ENCODE data around the gene OR2AJ1.

Gene OR2AJ1, protein sequence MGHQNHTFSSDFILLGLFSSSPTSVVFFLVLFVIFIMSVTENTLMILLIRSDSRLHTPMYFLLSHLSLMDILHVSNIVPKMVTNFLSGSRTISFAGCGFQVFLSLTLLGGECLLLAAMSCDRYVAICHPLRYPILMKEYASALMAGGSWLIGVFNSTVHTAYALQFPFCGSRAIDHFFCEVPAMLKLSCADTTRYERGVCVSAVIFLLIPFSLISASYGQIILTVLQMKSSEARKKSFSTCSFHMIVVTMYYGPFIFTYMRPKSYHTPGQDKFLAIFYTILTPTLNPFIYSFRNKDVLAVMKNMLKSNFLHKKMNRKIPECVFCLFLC

DNA sequence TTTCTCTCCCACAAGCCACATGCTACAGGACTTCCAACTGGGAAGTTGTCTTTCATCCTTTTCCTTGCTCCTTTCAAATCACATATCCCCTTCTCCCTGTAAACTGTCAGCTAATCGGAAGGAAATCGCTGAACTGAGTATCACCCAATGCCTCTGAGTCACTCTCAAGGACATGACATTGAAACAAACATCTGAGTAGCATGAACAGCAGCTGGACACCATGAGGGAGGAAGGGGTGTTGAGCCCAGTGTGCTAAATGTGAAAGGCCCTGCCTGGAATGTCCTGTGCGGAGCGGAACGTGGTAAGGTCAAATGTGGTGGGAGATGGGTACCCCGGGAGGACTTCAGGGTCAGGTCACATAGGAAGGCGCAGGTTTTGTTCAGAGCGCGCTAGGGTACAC is at the start of gene OR2AJ1:
OR2AJ1 (plus strand) TSS at position 22 of the 400 bp plus-strand sequence. CDS start 8,880 bp downstream, outside the sequence.
- no peak for DNase-seq (ENCODE audit: low read depth)

DNA sequence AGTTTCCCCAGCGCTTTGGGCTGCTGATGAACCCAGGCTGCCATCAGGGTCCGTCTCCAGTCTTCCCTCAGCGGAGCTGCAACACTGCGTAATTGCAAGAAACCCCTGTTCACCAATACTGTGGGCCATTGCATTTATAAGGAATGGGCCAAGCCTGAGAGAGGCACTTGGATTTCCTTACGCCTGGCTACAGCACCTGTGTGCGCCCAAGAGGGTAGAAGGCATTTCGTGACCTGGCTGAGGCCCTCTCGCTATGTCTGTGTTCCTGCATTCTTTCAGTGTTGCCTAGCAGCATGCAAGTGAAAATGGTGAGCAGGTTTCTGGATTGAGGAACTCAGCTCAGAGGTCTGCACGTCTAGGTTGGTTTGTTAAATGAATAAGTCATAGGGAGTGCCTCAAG is 41.3 kb upstream of the OR2AJ1 start:
- DNase-seq (ENCODE audit: low read depth) = no peak

DNA sequence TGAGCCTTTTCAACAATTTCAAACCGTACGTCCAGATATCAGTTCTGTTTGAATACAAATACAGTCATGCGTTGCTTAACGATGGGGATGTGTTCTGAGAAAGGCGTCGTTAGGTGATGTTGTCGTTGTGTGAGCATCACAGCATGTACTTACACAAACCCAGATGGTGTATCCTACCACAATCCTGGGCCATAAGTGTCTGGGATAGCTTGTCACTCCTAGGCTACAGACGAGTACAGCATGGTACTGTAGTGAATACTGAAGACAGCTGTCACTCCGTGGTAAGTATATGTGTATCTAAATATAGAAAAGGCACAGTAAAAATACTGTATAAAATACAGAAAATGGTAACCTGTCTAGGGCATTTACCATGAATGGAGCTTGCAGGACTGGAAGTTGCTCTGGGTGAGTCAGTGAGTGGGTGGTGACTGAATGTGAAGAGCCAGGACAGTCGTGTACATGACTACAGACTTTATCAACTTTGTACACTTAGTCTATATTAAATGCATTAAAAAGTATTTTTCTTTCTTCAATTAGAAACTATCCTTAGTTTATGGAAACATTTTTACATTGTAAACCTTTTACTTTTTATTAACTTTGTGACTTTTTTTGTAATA is 39.8 kb upstream of the OR2AJ1 start:
- DNase-seq (ENCODE audit: low read depth) = no peak

DNA sequence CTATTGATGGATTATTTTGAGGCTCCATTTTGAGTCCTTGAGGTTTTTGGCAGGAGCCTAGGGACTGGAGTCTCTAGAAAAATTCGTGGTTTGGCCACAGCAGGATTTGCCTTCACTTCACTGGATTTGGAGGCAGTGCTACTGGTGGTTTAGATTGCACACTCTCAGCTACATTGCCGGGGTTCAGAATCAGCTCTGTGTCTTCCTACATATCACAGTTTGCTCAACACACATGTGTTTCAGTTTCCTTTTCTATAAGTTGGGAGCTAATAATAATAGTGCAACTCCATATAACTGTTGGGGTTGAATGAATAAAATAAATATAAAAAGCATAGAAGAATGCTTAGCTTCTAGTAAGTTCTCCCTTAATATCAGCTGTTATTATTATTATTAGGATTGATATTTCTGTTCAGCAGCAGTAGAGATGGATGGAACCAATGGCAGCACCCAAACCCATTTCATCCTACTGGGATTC is 29.5 kb upstream of the OR2AJ1 start, which contains the start of gene OR2W3:
OR2W3 (plus strand) TSS at position 425 of the 475 bp plus-strand sequence; CDS start at position 425, 0 bp downstream.
- no peak for DNase-seq (ENCODE audit: low read depth)

DNA sequence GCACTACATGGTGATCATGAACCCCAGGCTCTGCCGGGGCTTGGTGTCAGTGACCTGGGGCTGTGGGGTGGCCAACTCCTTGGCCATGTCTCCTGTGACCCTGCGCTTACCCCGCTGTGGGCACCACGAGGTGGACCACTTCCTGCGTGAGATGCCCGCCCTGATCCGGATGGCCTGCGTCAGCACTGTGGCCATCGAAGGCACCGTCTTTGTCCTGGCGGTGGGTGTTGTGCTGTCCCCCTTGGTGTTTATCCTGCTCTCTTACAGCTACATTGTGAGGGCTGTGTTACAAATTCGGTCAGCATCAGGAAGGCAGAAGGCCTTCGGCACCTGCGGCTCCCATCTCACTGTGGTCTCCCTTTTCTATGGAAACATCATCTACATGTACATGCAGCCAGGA is 28.7 kb upstream of the OR2AJ1 start:
- no peak for DNase-seq (ENCODE audit: low read depth)

DNA sequence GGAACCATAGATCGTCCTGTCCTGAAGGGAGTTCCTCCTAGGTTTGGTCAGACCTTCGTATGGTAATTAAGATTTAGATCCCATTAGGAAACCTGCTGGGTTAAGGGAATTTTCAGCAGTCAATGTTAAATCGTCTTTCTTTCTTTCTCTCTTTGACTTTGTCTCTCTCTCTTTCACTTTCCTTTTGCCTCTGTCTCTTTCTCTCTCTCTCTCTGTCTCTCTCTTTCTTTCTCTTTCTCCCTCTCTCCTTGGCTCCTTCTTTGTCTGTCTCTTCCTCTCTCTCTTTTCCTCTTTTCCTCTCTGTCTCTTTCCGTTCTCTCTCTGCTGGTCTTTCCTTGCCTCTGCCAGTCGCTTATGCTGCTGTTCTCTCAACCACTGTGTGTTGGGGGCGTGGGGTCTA is 20.6 kb upstream of the OR2AJ1 start:
- no peak for DNase-seq (ENCODE audit: low read depth)

DNA sequence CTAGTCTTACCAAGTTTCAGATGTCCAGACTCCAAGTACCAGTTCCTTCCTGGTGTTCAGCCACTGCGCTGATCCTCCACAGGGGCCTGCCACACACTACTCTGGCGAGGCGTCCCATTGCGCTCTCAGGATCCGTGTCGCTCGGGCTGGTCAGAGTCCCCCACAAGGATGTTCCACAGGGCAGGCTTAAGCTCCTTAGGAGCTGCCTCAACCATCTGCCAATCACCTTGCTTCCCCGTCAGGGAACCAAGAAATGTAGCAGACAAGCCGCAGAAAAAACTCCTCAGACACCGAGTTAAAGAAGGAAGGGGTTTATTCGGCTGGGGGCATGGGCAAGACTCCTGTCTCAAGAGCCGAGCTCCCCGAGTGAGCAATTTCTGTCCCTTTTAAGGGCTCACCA is 19.5 kb upstream of the OR2AJ1 start:
- no peak for DNase-seq (ENCODE audit: low read depth)

DNA sequence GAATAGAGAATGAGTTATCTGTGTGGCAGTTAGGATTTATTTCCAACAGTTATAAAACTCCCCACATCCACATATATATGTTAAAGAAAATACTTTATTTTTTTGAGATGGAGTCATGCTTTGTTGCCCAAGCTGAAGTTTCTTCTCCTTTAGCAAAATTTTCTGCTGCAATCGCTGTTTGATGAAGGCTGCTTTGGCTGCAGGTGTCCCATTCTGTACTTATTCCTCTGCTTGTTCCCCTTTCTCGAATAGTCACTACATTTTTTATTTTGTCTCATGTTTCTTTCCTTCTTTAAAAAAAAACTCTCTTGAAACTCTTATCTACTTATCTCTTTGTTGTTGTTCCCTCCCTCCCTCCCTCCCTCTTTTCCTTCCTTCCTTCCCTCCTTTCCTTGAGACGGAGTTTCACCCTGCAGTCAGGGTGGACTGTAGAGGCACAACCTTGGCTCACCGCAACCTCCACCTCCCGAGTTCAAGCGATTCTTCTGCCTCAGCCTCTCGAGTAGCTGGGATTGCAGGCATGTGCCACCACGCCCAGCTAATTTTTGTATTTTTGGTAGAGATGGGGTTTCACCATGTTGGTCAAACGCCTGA is 18.7 kb upstream of the OR2AJ1 start:
- no peak for DNase-seq (ENCODE audit: low read depth)

DNA sequence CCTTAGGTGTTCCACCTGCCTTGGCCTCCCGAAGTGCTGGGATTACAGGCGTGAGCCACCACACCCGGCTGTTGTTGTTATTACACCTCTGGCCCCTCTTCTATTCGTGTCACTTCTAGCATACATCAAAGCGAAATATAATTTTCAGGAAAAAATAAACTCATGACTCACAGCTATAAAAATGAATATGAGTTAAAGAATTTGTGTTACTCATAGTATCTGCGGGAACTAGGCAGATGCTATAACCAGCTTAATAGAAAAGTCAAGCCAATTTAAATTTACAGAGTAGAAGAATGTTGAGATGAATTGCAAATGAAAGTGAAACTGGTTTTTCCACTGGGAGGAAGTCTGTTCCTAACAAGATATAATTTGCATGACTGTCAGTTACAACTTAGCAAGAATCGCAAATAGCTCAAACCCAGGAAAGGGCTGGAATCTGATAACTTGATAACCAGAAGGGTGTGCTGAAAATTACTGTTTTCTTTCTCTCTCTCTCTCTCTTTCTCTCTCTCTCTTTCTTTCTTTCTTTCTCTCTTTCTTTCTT is 18.1 kb upstream of the OR2AJ1 start:
- no peak for DNase-seq (ENCODE audit: low read depth)

DNA sequence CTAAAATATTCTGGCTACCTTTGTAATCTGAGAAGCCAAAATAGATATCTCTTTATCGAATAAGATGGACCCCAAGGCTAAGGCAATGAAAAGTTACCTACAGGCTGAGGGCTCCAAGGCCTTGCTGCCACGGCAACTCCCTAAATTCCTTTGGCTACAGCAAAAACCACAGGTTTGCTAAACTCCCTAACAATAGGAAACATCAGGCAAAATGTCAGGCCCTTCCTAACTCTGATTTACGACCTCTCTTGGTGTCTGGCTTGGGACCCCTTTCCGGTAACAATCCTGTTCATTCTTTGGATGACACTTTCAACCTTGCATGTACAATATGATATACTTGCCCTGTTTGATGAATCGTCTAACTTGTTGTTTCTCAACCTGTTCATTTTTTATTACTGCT is 15.9 kb upstream of the OR2AJ1 start:
- DNase-seq (ENCODE audit: low read depth) = no peak

DNA sequence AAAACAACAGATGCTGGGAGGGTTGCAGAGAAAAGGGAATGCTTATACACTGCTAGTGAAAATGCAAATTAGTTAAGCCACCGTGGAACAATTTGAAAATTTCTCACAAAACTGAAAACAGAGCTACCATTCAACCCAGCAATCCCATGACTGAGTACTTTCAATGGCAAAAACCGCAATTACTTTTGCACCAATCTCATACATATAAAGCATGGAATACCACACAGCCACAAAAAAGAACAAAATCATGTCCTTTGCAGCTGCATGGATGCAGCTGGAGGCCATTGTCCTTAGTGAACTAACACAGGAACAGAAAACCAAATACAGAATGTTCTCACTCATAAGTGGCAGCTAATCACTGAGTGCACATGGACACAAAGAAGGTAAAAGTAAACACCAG is 10.9 kb upstream of the OR2AJ1 start:
- no peak for DNase-seq (ENCODE audit: low read depth)

DNA sequence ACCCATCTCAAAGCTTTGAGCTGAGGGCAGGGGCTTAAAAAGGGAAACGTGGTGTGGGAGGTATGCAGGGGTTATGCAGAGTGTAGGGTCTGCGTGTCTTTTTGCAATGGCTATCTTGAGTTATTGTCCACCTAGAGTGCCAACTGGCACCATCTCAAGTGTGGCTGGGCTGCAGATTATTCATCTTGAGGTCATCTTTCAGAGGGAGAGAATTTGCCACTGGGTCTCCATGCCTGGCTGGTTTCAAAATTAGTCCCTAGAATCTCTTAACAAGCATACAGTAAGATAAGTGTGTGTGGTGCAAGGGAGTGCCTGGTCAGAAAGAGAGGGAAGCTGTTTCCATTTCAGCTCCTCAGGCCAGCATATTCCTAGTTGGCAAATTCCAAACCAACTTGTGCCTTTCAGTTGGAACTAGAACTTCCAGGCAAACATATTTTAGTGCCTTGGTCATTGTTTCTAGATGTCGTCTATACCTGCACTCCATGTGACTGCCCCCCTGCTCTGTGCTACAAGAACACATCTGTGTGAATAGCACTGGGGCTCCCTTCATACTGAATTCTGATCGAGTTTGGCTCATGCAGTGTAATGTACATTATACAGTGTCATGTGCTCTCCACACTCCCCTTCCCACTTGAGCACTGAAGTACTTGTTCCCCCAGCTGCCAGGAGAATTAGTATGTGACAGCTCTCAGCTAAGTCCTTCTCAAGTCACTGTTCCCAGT is 9.6 kb upstream of the OR2AJ1 start:
- no peak for DNase-seq (ENCODE audit: low read depth)

DNA sequence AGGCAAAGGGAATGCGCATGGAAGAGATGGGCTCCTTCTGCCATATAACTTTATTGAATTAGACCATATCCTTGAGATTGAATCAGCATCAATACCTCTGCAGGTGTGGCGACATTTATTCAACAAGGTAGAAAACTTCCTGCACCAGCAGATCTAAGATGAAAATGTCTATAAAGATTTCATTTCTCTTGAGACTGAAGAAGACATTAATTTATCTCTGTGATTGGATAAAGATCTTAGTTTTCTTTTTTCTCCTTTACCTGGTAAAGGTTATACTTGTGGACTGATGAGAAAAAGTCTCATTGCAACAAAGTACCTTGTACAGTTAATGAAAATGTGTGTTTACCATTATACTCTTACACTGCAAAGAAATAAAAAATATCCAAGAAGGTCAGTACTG is 4.7 kb upstream of the OR2AJ1 start, which contains the start of gene OR2T8:
OR2T8 (plus strand) TSS at position 301 of the 400 bp plus-strand sequence. CDS start 766 bp downstream, outside the sequence.
- DNase-seq (ENCODE audit: low read depth) = no peak

DNA sequence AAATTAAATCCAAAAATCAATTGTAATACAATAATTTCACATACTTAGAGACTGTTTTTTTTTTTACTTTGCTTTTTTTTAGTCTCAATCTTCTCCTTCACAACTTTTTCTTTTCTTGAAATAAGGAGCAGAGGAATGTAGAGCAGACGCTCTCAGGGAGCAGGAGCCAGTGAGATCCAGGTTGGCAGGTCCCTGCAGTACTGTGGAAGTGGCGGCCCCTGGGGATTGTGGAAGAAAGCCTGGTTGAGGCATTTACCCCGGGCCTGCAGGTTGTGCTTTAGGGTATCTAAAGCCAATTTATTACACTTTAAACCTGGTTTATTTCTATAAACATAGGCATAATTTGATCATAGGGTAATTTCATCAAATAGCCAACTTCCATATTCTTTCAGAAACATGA is 748 bp upstream of the OR2AJ1 start:
- DNase-seq (ENCODE audit: low read depth) = no peak

DNA sequence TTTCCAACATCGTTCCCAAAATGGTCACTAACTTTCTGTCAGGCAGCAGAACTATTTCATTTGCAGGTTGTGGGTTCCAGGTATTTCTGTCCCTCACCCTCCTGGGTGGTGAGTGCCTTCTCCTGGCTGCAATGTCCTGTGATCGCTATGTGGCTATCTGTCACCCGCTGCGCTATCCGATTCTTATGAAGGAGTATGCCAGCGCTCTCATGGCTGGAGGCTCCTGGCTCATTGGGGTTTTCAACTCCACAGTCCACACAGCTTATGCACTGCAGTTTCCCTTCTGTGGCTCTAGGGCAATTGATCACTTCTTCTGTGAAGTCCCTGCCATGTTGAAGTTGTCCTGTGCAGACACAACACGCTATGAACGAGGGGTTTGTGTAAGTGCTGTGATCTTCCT is 9.3 kb downstream of the OR2AJ1 start:
- no peak for DNase-seq (ENCODE audit: low read depth)

DNA sequence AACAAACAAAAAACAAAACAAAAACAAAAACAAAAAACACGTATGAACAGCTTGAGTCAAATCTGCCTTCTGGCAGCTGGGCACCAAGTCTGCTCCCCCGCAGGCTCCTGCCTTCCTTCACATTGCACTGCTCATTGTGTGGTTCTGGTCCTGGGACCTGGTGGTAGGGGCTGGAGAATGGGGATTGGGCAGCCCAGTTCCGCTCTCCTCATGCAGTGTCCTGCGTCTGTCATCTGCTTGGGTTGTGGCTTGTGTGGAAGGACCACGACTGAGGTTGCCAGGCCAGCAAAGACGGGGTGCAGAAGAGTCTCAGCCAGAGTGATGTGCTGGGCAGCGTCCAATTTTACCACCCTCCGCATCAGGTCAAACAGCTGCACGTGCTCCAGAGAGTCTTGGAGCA is 11.1 kb downstream of the OR2AJ1 start:
- no peak for DNase-seq (ENCODE audit: low read depth)

DNA sequence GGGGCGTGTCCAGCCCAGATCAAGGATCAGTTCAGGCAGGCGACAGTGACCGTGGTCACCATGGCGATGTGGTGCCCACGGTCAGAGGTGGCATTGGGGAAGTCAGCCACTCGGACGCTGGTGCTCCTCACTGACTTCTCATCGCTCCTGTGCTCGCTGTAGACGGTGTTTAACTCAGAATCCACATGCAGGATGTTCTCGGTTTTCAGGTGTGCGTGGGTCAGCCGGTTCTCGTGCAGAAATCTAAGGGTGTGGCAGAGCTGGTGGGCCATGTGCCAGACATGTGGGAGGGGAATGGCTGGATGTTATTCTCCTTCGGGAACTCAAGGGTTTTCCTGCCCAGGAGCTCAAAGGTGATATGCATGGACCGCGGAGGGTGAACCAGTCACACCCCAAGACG is 11.7 kb downstream of the OR2AJ1 start:
- no peak for DNase-seq (ENCODE audit: low read depth)

DNA sequence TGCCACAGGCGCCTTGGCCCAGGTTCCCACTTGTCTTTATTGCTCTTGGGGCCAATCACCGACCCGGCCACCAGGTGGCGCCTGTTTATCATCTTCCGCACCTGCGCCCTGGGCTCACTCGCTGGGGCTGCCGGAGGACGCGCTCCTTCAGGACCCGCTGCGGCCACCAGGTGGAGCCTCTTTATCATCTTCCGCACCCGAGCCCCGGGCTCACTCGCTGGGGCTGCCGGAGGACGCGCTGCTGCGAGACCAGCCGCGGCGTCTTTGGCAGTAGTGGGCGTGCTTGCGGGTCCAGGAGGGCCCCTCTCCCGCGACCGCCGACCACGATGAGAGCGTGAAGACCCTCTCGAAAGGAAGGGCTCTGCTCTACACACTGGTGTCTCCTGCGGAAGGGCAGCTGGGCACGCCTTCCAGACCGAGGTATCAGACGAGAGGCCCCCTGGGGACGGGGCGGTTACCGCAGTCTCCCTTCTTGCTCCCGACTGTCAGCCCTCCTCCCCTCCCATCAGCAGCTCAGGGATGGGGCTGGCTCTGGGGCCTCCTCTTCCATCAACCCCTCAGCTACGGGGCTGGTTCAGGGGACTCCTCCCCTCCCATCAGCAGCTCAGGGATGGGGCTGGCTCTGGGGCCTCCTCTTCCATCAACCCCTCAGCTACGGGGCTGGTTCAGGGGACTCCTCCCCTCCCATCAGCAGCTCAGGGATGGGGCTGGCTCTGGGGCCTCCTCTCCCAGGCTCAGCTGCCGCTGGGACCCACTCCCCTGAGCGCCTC is 12.5 kb downstream of the OR2AJ1 start:
- peak; percentile 70 for DNase-seq (ENCODE audit: low read depth)

DNA sequence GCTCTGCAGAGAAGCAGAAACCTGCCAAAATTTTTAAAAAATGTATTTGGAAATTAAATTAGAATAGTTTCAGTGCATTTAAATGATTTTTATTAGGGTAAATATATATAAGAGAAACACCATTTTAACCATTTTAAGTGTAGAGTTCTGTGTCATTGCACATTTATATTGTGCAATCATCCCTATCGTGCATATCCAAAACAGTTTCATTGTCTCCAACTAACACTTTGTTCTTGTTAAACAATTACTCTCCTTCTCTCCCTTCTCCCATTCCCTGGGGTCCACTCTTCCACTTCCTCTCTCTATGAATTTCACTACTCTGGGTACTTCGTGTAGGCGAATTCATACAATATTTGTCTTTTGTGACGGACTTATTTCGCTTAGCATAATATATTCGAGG is 17.9 kb downstream of the OR2AJ1 start:
- no peak for DNase-seq (ENCODE audit: low read depth)

DNA sequence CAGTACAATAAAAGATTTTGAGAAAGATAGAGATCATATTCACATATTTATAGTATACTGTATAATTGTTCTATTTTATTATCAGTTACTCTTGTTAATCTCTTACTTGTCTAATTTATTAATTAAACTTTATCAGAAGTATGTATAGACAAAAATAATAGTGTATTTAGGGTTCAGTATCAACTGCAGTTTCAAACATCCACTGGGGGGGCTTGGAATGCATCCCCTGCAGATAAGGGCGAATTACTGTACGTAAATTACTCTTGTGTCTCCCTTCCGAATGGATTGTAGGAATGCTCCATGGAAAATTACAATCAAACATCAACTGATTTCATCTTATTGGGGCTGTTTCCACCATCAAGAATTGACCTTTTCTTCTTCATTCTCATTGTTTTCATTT is 23.9 kb downstream of the OR2AJ1 start, which contains the start of gene OR2L8:
OR2L8 (plus strand) TSS at position 301 of the 400 bp plus-strand sequence; CDS start at position 301, 0 bp downstream.
- no peak for DNase-seq (ENCODE audit: low read depth)

DNA sequence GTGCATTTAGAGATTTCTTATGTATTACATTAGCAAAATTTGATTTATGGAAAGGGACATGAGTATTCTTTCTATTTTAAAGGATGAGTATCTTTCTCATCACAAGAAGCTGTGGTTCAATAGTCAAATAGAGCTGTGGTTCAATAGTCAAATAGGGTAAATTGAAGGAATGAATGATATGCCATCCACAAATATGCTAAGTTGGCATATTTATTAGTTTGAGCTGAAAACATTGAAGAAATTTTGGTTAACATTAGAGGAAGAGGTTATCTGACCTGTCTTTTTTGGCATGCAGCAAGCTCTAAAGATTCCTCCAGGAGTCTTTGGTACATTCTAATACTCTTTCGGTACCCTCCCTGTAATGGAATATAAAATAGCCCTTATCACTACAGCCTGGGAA is 28.7 kb downstream of the OR2AJ1 start:
- DNase-seq (ENCODE audit: low read depth) = no peak

All from activated T-helper 1 cell treated with Interleukin-2 at 50 U/mL for 16 hours (primary cell).